IMR-90 (cell line): ENCODE measurements around the gene PHACTR3. TPM values are rescaled to one million over a fixed set of nuclear protein-coding genes. Genes with fewer than 3 reads are reported as not detected.

Experiments
- ATAC-seq: fragments of 200-7000 bp; cut with Tn5 transposase; 2 replicates; pipeline ENCODE4 v1.9.1; 2020; ENCODE audit warnings: low read depth, mild to moderate bottlenecking, moderate library complexity
- BruUV-seq: library from RNA; stranded (reverse); fragments of 400-500 nt; replicated peaks from 2 replicates; lab custom pipeline; 2021; lab: Mats Ljungman, UMichigan
- CTCF ChIA-PET: fragments of 300-600 bp; formaldehyde crosslinking; extraction: SDS; loops from one replicate; lab custom pipeline; 2021; ENCODE audit warnings: antibody characterized with exemption; lab: Yijun Ruan, JAX
- POLR2A ChIA-PET: fragments of 300-600 bp; sonication (Branson Sonifier 250); formaldehyde crosslinking; loops from one replicate; lab custom pipeline; 2022; ENCODE audit warnings: antibody characterized with exemption; ENCODE audit not compliant: unreplicated experiment; lab: Charles Lee
- DNase-seq: peaks from one replicate; pipeline ENCODE4 v3.0.0; 2013
- H2AFZ ChIP-seq: replicated peaks from 2 replicates; pipeline ENCODE3; 2013; ENCODE audit warnings: low read length, mild to moderate bottlenecking; ENCODE audit not compliant: poor library complexity
- H2AK5ac ChIP-seq: 2 replicates; pipeline ENCODE4 v1.6.1; 2013; ENCODE audit warnings: low read depth, low read length, inconsistent platforms
- H2AK9ac ChIP-seq: replicated peaks from 2 replicates; pipeline ENCODE3; 2013; ENCODE audit warnings: mild to moderate bottlenecking, low read depth, low read length, moderate library complexity; ENCODE audit not compliant: poor library complexity
- H2BK120ac ChIP-seq: 2 replicates; pipeline ENCODE4 v1.6.1; 2013; ENCODE audit warnings: low read depth, low read length, inconsistent platforms
- H2BK15ac ChIP-seq: 3 replicates; pipeline ENCODE4 v1.6.1; 2013; ENCODE audit warnings: low read depth, low read length, inconsistent platforms
- H2BK20ac ChIP-seq: 2 replicates; pipeline ENCODE4 v1.6.1; 2013; ENCODE audit warnings: low read depth, mild to moderate bottlenecking, inconsistent platforms, low read length, moderate library complexity
- H2BK5ac ChIP-seq: 2 replicates; pipeline ENCODE4 v1.6.1; 2013; ENCODE audit warnings: mild to moderate bottlenecking, low read depth, low read length, inconsistent platforms; ENCODE audit not compliant: poor library complexity, severe bottlenecking
- H3K14ac ChIP-seq: replicated peaks from 2 replicates; pipeline ENCODE4 v1.6.1; 2013; ENCODE audit warnings: low read depth, low read length, inconsistent platforms
- H3K18ac ChIP-seq: 2 replicates; pipeline ENCODE4 v1.6.1; 2013; ENCODE audit warnings: low read depth, low read length, control low read depth
- H3K23ac ChIP-seq: 2 replicates; pipeline ENCODE4 v1.6.1; 2013; ENCODE audit warnings: low read depth, low read length, inconsistent platforms
- H3K27ac ChIP-seq: 2 replicates; pipeline ENCODE4 v1.5.1; 2013; ENCODE audit warnings: mild to moderate bottlenecking, control low read depth, low read length; ENCODE audit not compliant: insufficient read depth
- H3K27me3 ChIP-seq: 2 replicates; pipeline ENCODE4 v1.6.1; 2013; ENCODE audit warnings: low read length; ENCODE audit not compliant: control insufficient read depth, insufficient read depth
- H3K36me3 ChIP-seq: 2 replicates; pipeline ENCODE4 v1.6.1; 2013; ENCODE audit warnings: low read length, mixed read lengths; ENCODE audit not compliant: control insufficient read depth, insufficient read depth
- H3K4ac ChIP-seq: 2 replicates; pipeline ENCODE4 v1.6.1; 2013; ENCODE audit warnings: low read depth, low read length, inconsistent platforms
- H3K4me1 ChIP-seq: 2 replicates; pipeline ENCODE4 v1.6.1; 2013; ENCODE audit warnings: low read length, mixed read lengths; ENCODE audit not compliant: control insufficient read depth, insufficient read depth
- H3K4me2 ChIP-seq: 2 replicates; pipeline ENCODE4 v1.6.1; 2013; ENCODE audit warnings: low read depth, mild to moderate bottlenecking, control low read depth, low read length, moderate library complexity
- H3K4me3 ChIP-seq: 2 replicates; pipeline ENCODE4 v1.5.1; 2013; ENCODE audit warnings: low read depth, mild to moderate bottlenecking, control low read depth, low read length, moderate library complexity; ENCODE audit not compliant: insufficient read depth
- H3K56ac ChIP-seq: 2 replicates; pipeline ENCODE4 v1.6.1; 2013; ENCODE audit warnings: low read length, inconsistent platforms; ENCODE audit not compliant: insufficient read depth; ENCODE audit errors: extremely low read depth
- H3K79me1 ChIP-seq, 2 experiments: 2 replicates each; pipeline ENCODE4 v1.6.1; 2013; ENCODE audit warnings: low read length in 2 of 2, inconsistent platforms in 1 of 2, low read depth in 1 of 2
- H3K9ac ChIP-seq: 2 replicates; pipeline ENCODE4 v1.6.1; 2013; ENCODE audit warnings: low read depth, low read length, control low read depth
- H3K9me1 ChIP-seq: 2 replicates; pipeline ENCODE4 v1.6.1; 2013; ENCODE audit warnings: low read length, inconsistent platforms; ENCODE audit not compliant: insufficient read depth
- H3K9me3 ChIP-seq: 2 replicates; pipeline ENCODE4 v1.6.1; 2013; ENCODE audit warnings: low read length; ENCODE audit not compliant: control insufficient read depth, insufficient read depth
- H4K20me1 ChIP-seq: 2 replicates; pipeline ENCODE4 v1.6.1; 2013; ENCODE audit warnings: low read length, inconsistent platforms; ENCODE audit not compliant: insufficient read depth
- H4K5ac ChIP-seq: 2 replicates; pipeline ENCODE4 v1.6.1; 2013; ENCODE audit warnings: mild to moderate bottlenecking, low read depth, low read length, control low read depth
- H4K8ac ChIP-seq, 2 experiments: 2 replicates each; pipeline ENCODE4 v1.6.1; 2013; ENCODE audit warnings: low read depth in 2 of 2, low read length in 2 of 2, control low read depth in 1 of 2, inconsistent platforms in 1 of 2
- H4K91ac ChIP-seq: 2 replicates; pipeline ENCODE4 v1.6.1; 2013; ENCODE audit warnings: low read depth, low read length, inconsistent platforms; ENCODE audit not compliant: insufficient read depth
- BHLHE40 ChIP-seq: fragments of 150-350 bp; IDR thresholded peaks from 2 replicates; pipeline ENCODE4 v1.6.1; 2016; ENCODE audit warnings: mild to moderate bottlenecking, low read depth, low read length
- CEBPB ChIP-seq: IDR thresholded peaks from 2 replicates; pipeline ENCODE4 v1.6.1; 2012; ENCODE audit warnings: low read depth, low read length, improper control_type of control experiment
- CHD1 ChIP-seq: IDR thresholded peaks from 2 replicates; pipeline ENCODE4 v1.6.1; 2012; ENCODE audit warnings: low read depth, low read length, improper control_type of control experiment
- ELK1 ChIP-seq: fragments of 150-350 bp; IDR thresholded peaks from 2 replicates; pipeline ENCODE4 v1.6.1; 2016; ENCODE audit warnings: low read depth, mild to moderate bottlenecking, low read length, moderate library complexity, borderline replicate concordance
- FOS ChIP-seq: fragments of 150-350 bp; IDR thresholded peaks from 2 replicates; pipeline ENCODE4 v1.6.1; 2016; ENCODE audit warnings: low read depth, low read length
- MAFK ChIP-seq: IDR thresholded peaks from 2 replicates; pipeline ENCODE4 v1.6.1; 2012; ENCODE audit warnings: low read depth, low read length, improper control_type of control experiment
- MAZ ChIP-seq: IDR thresholded peaks from 2 replicates; pipeline ENCODE4 v1.6.1; 2012; ENCODE audit warnings: low read depth, mild to moderate bottlenecking, low read length, improper control_type of control experiment, moderate library complexity, borderline replicate concordance
- MXI1 ChIP-seq: IDR thresholded peaks from 2 replicates; pipeline ENCODE4 v1.6.1; 2012; ENCODE audit warnings: low read depth, mild to moderate bottlenecking, low read length, moderate library complexity, borderline replicate concordance
- NFE2L2 ChIP-seq: fragments of 150-350 bp; IDR thresholded peaks from 2 replicates; pipeline ENCODE4 v1.6.1; 2016; ENCODE audit warnings: low read depth, mild to moderate bottlenecking, low read length
- POLR2A ChIP-seq: IDR thresholded peaks from 2 replicates; pipeline ENCODE4 v1.6.1; 2012; ENCODE audit warnings: mild to moderate bottlenecking, low read depth, low read length
- RAD21 ChIP-seq: IDR thresholded peaks from 2 replicates; pipeline ENCODE4 v1.6.1; 2012; ENCODE audit warnings: low read length, improper control_type of control experiment
- RCOR1 ChIP-seq: IDR thresholded peaks from 2 replicates; pipeline ENCODE4 v1.6.1; 2012; ENCODE audit warnings: mild to moderate bottlenecking, low read length, improper control_type of control experiment; ENCODE audit not compliant: insufficient replicate concordance
- RFX5 ChIP-seq: IDR thresholded peaks from 2 replicates; pipeline ENCODE4 v1.8.0; 2012; ENCODE audit warnings: low read depth, mild to moderate bottlenecking, low read length, moderate library complexity
- SMC3 ChIP-seq: fragments of 150-350 bp; IDR thresholded peaks from 2 replicates; pipeline ENCODE4 v1.6.1; 2016; ENCODE audit warnings: low read depth, mild to moderate bottlenecking, antibody characterized with exemption, low read length, moderate library complexity
- USF2 ChIP-seq: fragments of 150-350 bp; IDR thresholded peaks from 2 replicates; pipeline ENCODE4 v1.6.1; 2017; ENCODE audit warnings: mild to moderate bottlenecking, antibody characterized with exemption, low read length, low read depth
- WGBS, 2 experiments: methylation state at CpG; one replicate each; pipeline versions ENCODE4 v1.1.5 to v1.1.7; 2013; ENCODE audit warnings: missing lambda C conversion rate in 2 of 2; ENCODE audit not compliant: insufficient read length in 1 of 2; ENCODE audit errors: extremely low coverage in 2 of 2; 5-methylcytosine and 5-hydroxymethylcytosine counted together
- dilution Hi-C: fragments of 300-500 bp; cut with HindIII; formaldehyde crosslinking; loops from one replicate; pipeline ENCODE4 v1.14.3; 2018; ENCODE audit warnings: low sequenced_read_pairs; ENCODE audit not compliant: unreplicated experiment
- in situ Hi-C: fragments of 300-500 bp; cut with MboI; formaldehyde crosslinking; loops from 3 replicates; pipeline ENCODE4 v1.14.3; 2019; ENCODE audit warnings: low sequenced_read_pairs, inconsistent platforms, mixed read lengths
- intact Hi-C: fragments of 100-400 bp; cut with micrococcal nuclease; formaldehyde crosslinking; loops from 2 replicates; pipeline ENCODE4 v1.10.0; 2022
- polyA plus RNA-seq, 3 experiments: library from polyadenylated mRNA; depleted of rRNA; stranded (reverse); fragments of >200 nt; gene quantifications; 2 replicates each; pipeline ENCODE4 v1.2.3, GENCODE V29; 2012; ENCODE audit warnings: low replicate concordance in 1 of 3
- total RNA-seq: library from RNA; depleted of rRNA; stranded (reverse); fragments of >200 nt; gene quantifications from 2 replicates; pipeline ENCODE4 v1.2.3, GENCODE V29; 2012
- TF ChIP-seq, protein P1 (sequence below): conservative IDR thresholded peaks from 2 replicates; pipeline ENCODE4 v1.5.1; 2012; ENCODE audit warnings: mild to moderate bottlenecking, low read depth, low read length, improper control_type of control experiment

PHACTR3 gene
- total and polyA plus RNA-seq, 2 of the 4 experiments (the other 2 are of a cell fraction), result not detected

- Histone ChIP-seq H3K9ac (no peak overlapping the region), H4K91ac (no peak overlapping the region), H3K4me3 (no peak overlapping the region), H3K9me1 (no peaks in the 10 kb centered on the region), H2BK15ac (no peak overlapping the region), H3K4me2 (no peak overlapping the region), H3K27me3 (no peaks in the 10 kb centered on the region), H2BK120ac (no peak overlapping the region), H3K14ac (no peak overlapping the region), H2AK5ac (no peak overlapping the region), H2BK20ac (no peak overlapping the region), H3K79me1 (no peaks in the 10 kb centered on the region), H3K23ac (no peak overlapping the region), H4K5ac (no peak overlapping the region), H3K56ac (no peak overlapping the region), H3K4ac (no peak overlapping the region), H2AK9ac (no peak overlapping the region), H4K20me1 (no peaks in the 10 kb centered on the region), H2AFZ (no peak overlapping the region), H3K36me3 (no peaks in the 10 kb centered on the region), H3K18ac (no peak overlapping the region), H3K27ac (no peak overlapping the region), H3K9me3 (peaks cover 17% of the 10 kb centered on the region), H2BK5ac (no peak overlapping the region), H4K8ac (no peak overlapping the region), H3K4me1 (no peaks in the 10 kb centered on the region)
- intact Hi-C loops, result no loop called here
- WGBS, 2 experiments, result no CpG with 5 or more reads among the region's 5 CpGs
- dilution Hi-C loops, result no loop called here
- TF ChIP-seq MAZ, result no peak
- TF ChIP-seq RAD21, result no peak
- no peak for TF ChIP-seq NFE2L2
- no peak for TF ChIP-seq RFX5
- no peak for TF ChIP-seq RCOR1
- TF ChIP-seq CEBPB, result no peak
- no peak for TF ChIP-seq ELK1
- no peak for TF ChIP-seq MAFK
- no peak for TF ChIP-seq BHLHE40
- TF ChIP-seq MXI1, result no peak
- no peak for TF ChIP-seq USF2
- TF ChIP-seq FOS, result no peak
- TF ChIP-seq CHD1, result no peak
- no peak for TF ChIP-seq SMC3
- TF ChIP-seq, protein P1, sequence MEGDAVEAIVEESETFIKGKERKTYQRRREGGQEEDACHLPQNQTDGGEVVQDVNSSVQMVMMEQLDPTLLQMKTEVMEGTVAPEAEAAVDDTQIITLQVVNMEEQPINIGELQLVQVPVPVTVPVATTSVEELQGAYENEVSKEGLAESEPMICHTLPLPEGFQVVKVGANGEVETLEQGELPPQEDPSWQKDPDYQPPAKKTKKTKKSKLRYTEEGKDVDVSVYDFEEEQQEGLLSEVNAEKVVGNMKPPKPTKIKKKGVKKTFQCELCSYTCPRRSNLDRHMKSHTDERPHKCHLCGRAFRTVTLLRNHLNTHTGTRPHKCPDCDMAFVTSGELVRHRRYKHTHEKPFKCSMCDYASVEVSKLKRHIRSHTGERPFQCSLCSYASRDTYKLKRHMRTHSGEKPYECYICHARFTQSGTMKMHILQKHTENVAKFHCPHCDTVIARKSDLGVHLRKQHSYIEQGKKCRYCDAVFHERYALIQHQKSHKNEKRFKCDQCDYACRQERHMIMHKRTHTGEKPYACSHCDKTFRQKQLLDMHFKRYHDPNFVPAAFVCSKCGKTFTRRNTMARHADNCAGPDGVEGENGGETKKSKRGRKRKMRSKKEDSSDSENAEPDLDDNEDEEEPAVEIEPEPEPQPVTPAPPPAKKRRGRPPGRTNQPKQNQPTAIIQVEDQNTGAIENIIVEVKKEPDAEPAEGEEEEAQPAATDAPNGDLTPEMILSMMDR, result no peak
- no peak for TF ChIP-seq POLR2A
- ATAC-seq (no peak), DNase-seq (no peak)
- ChIA-PET CTCF (interaction anchor here (1.1 kb wide), 1 partner anchor 207 kb away, joined by 3 read pairs; no protein-coding TSS in a partner anchor), POLR2A (no interaction called here)
- in situ Hi-C loops, result no loop called here
- no TSS peak for BruUV-seq
Measured at GRCh38 chr20:59703046-59703445, 98.7 kb downstream of the PHACTR3 start.
